Measurements from ENCODE around the gene ALPI. TPM values are rescaled to one million over a fixed set of nuclear protein-coding genes. Genes with fewer than 3 reads are reported as not detected.

ALPI gene
- total RNA-seq, 1 experiment from 2014 or later, result not detected

DNA sequence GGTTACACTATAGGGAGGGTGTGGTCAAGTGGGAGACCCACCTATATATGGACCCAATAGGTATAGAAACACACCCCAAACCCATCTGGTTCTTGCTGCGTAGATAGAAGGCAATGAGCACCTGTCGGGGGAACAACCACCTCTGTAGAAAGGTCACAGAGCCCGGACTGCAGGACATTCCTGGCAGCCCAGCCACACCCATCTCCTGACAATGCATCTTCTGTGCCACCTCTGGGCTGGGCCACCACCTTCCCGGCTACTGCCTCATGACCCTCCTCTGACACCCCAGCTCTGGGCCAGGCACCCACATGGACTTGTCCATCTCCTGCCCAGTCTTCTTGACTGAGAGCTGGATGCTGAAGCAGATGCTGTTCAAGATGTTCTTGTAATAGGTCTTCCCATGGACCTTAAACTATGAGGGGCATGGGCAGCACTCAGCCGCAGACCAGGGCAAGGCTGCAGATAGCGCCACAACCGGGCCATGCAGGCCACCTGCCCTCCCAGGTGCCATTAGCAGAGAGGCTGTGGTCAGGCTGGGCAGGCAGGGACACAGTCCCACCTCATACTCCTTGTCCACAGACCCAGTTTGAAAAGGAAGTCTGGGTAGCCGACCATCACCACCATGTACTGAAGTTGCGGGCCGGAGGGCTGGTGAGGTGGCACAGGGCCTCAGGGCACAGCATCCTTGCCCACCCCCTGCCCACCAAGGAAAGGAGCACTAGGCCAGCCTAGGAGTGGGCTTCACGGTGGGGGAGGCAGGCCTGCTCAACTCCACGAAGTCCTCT, 40.0 kb upstream of the ALPI start:
- peak; percentile 48 for ATAC-seq
- no peaks in the 10 kb centered on the region for H3K9me2 ChIP-seq (ENCODE audit: insufficient read depth)
- no peaks in the 10 kb centered on the region for H3K79me2 ChIP-seq (ENCODE audit: insufficient read depth, low read length)
- DNase-seq (ENCODE audit: low read depth, low spot score), result no peak
- TF ChIP-seq, protein P1, sequence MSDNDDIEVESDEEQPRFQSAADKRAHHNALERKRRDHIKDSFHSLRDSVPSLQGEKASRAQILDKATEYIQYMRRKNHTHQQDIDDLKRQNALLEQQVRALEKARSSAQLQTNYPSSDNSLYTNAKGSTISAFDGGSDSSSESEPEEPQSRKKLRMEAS (IDR thresholded peaks at IDR 0.05), result no peak
- TF ChIP-seq POLR2AphosphoS5 (IDR thresholded peaks at IDR 0.05; ENCODE audit: low read depth, low read length), result no peak
- TF ChIP-seq, protein P2, sequence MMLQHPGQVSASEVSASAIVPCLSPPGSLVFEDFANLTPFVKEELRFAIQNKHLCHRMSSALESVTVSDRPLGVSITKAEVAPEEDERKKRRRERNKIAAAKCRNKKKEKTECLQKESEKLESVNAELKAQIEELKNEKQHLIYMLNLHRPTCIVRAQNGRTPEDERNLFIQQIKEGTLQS (IDR thresholded peaks at IDR 0.05), result no peak
- no peak for TF ChIP-seq SP1 (IDR thresholded peaks at IDR 0.05; ENCODE audit: low read depth)
- TF ChIP-seq RAD21 (IDR thresholded peaks at IDR 0.05; ENCODE audit: low read depth), result no peak
- TF ChIP-seq ELF1 (IDR thresholded peaks at IDR 0.05; ENCODE audit: borderline replicate concordance, low read depth), result no peak
- TF ChIP-seq, protein P3, sequence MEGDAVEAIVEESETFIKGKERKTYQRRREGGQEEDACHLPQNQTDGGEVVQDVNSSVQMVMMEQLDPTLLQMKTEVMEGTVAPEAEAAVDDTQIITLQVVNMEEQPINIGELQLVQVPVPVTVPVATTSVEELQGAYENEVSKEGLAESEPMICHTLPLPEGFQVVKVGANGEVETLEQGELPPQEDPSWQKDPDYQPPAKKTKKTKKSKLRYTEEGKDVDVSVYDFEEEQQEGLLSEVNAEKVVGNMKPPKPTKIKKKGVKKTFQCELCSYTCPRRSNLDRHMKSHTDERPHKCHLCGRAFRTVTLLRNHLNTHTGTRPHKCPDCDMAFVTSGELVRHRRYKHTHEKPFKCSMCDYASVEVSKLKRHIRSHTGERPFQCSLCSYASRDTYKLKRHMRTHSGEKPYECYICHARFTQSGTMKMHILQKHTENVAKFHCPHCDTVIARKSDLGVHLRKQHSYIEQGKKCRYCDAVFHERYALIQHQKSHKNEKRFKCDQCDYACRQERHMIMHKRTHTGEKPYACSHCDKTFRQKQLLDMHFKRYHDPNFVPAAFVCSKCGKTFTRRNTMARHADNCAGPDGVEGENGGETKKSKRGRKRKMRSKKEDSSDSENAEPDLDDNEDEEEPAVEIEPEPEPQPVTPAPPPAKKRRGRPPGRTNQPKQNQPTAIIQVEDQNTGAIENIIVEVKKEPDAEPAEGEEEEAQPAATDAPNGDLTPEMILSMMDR (IDR thresholded peaks at IDR 0.05 in 2 of 3, conservative IDR thresholded peaks at IDR 0.05 in 1 of 3; ENCODE audit: borderline replicate concordance in 1 of 3, insufficient read depth in 1 of 3, low read depth in 2 of 3, low read length in 2 of 3), result no peak
- no peak for TF ChIP-seq SIN3A (IDR thresholded peaks at IDR 0.05; ENCODE audit: low read depth)
- no peak for TF ChIP-seq TCF7L2 (IDR thresholded peaks at IDR 0.05; ENCODE audit: borderline replicate concordance, extremely low read depth, insufficient read depth, insufficient read length)
- no peak for TF ChIP-seq JUND (IDR thresholded peaks at IDR 0.05)
- no peak for TF ChIP-seq FOSL1 (IDR thresholded peaks at IDR 0.05; ENCODE audit: low read depth)
- TF ChIP-seq YY1 (IDR thresholded peaks at IDR 0.05; ENCODE audit: extremely low read depth, insufficient replicate concordance, low read depth, low read length), result no peak
- TF ChIP-seq, protein P4, sequence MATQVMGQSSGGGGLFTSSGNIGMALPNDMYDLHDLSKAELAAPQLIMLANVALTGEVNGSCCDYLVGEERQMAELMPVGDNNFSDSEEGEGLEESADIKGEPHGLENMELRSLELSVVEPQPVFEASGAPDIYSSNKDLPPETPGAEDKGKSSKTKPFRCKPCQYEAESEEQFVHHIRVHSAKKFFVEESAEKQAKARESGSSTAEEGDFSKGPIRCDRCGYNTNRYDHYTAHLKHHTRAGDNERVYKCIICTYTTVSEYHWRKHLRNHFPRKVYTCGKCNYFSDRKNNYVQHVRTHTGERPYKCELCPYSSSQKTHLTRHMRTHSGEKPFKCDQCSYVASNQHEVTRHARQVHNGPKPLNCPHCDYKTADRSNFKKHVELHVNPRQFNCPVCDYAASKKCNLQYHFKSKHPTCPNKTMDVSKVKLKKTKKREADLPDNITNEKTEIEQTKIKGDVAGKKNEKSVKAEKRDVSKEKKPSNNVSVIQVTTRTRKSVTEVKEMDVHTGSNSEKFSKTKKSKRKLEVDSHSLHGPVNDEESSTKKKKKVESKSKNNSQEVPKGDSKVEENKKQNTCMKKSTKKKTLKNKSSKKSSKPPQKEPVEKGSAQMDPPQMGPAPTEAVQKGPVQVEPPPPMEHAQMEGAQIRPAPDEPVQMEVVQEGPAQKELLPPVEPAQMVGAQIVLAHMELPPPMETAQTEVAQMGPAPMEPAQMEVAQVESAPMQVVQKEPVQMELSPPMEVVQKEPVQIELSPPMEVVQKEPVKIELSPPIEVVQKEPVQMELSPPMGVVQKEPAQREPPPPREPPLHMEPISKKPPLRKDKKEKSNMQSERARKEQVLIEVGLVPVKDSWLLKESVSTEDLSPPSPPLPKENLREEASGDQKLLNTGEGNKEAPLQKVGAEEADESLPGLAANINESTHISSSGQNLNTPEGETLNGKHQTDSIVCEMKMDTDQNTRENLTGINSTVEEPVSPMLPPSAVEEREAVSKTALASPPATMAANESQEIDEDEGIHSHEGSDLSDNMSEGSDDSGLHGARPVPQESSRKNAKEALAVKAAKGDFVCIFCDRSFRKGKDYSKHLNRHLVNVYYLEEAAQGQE (IDR thresholded peaks at IDR 0.05; ENCODE audit: low read depth), result no peak
- TF ChIP-seq CEBPB (IDR thresholded peaks at IDR 0.05; ENCODE audit: low read depth), result no peak
- TF ChIP-seq EGR1 (IDR thresholded peaks at IDR 0.05; ENCODE audit: low read depth), result no peak
- TF ChIP-seq EZH2phosphoT487 (IDR thresholded peaks at IDR 0.05; ENCODE audit: borderline replicate concordance), result no peak
- TF ChIP-seq CBX3 (IDR thresholded peaks at IDR 0.05; ENCODE audit: low read depth), result no peak
- TF ChIP-seq SRF (IDR thresholded peaks at IDR 0.05; ENCODE audit: low read depth), result no peak
- H3K9ac ChIP-seq (ENCODE audit: low read length), result no peak overlapping the region
- no peaks in the 10 kb centered on the region for H3K9me3 ChIP-seq (ENCODE audit: control insufficient read depth in 1 of 2, insufficient read depth in 1 of 2, low read depth in 1 of 2, low read length in 2 of 2)
- CTCF ChIA-PET, result no interaction called here
- H2AFZ ChIP-seq (ENCODE audit: low read depth, low read length, poor library complexity, severe bottlenecking), result no peak overlapping the region
- peaks cover 5 to 20% of the 10 kb centered on the region in 2 experiments; a peak in 3 of 4 replicates for H3K4me1 ChIP-seq (ENCODE audit: control insufficient read depth in 1 of 2, insufficient read depth in 2 of 2, low read length in 2 of 2)
- H4K20me1 ChIP-seq (ENCODE audit: insufficient read depth), result no peaks in the 10 kb centered on the region
- POLR2A ChIA-PET, result no interaction called here
- RAD21 ChIA-PET (ENCODE audit: low non-redundant PET in 1 of 2, low total read pairs in 2 of 2, uncharacterized antibody in 2 of 2, unreplicated experiment in 2 of 2), result no interaction called here
- H3K4me3 ChIP-seq (replicated peaks in 1 of 2; ENCODE audit: low read depth in 1 of 2, low read length in 2 of 2), result no peak overlapping the region
- peak overlapping the region; percentile 10; the same call in 1 of the 2 replicates for H3K4me2 ChIP-seq (ENCODE audit: low read length)
- BruUV-seq (replicated peaks), result no TSS peak
- H3K36me3 ChIP-seq (ENCODE audit: control insufficient read depth in 1 of 2, insufficient read depth in 2 of 2, low read length in 2 of 2), result no peaks in the 10 kb centered on the region
- no peak overlapping the region for H3K27ac ChIP-seq (ENCODE audit: low read depth, low read length)
- no peaks in the 10 kb centered on the region for H3K27me3 ChIP-seq (ENCODE audit: insufficient read depth, low read length)
- intact Hi-C loops (cut with micrococcal nuclease), result no loop called here

Measured in HCT116 (cell line).